ENCODE results near the gene CPVL.

Gene CPVL

DNA sequence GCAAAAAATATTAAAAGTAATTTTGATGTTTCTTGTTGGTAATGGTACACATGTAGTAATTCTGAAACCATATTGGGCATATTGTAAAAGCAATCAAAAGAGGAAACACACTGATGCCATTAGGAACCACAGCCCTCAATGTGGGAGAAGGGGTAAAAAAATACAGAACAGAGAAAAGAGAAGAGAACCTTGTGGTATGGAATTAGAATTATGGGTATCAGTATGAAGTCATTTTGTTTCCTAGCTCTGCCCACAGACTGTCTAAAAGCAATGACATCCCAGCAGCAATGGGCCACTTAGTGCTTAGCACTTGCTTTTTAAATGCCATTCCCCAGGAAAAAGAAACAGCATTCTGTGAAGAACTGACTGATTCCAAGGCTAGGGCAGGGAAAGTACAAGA is 61.5 kb downstream of the CPVL start:
- no peak for TF ChIP-seq CTCF (conservative IDR thresholded peaks at IDR 0.05; ENCODE audit: low read length)
- no peak overlapping the region for H3K4me3 ChIP-seq (ENCODE audit: low read length)
- no peak for DNase-seq (ENCODE audit: low read depth)

- TF ChIP-seq CTCF (conservative IDR thresholded peaks at IDR 0.05; ENCODE audit: low read length): no peak
- no peak for DNase-seq (ENCODE audit: low read depth)
- H3K4me3 ChIP-seq (ENCODE audit: low read length): no peak overlapping the region
Observed at GRCh38 chr7:29080803-29081202, 65.5 kb downstream of the CPVL start.

DNA sequence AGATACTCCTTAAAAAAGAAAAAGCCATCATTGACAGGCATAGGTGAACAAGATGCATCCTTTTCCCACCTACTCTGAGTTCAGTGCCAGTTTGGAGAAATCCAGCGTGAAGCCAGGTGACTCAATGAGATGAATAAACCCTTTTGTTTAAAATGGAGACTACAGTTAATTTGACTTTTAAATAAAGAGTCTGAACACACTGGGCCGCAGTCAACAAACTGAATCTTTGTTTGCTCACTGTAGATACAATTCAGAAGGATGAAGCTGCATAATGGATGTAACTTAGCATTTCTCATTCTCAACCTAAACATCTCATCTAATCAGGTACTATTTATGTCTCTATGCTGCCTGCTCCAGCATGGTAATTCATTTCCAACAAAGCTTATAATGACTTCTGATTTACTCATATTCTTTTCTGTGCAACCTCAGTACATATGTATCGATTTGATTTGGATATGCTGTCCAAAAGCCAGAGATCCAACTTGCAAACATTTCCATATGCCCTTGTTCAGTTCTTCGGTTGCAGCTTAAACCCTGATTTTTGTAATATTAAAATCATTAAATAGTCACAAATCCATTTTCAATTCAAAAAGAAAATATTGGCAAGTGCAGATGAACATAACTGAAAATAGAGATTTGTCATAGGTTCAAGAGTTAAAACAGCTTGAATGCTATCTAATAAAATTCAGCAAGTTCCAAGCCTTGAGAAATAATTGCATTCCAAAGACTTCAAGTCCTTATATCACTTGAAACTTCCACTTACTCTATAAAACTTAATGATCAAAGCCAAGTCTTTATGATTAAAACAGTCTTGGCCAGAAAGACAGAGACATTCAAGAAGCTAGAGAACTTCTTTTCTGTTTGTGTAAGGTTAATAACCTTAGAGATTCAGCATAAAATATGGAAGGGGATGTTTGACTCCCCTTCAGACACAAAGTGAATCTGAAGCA is 67.8 kb downstream of the CPVL start:
- no peak for DNase-seq (ENCODE audit: low read depth)
- H3K4me3 ChIP-seq (ENCODE audit: low read length): no peak overlapping the region
- no peak for TF ChIP-seq CTCF (conservative IDR thresholded peaks at IDR 0.05; ENCODE audit: low read length)

- no peak overlapping the region for H3K4me3 ChIP-seq (ENCODE audit: low read length)
- peak; percentile 32 for DNase-seq (ENCODE audit: low read depth)
- no peak for TF ChIP-seq CTCF (conservative IDR thresholded peaks at IDR 0.05; ENCODE audit: low read length)
Observed at GRCh38 chr7:29077854-29078253, 68.5 kb downstream of the CPVL start.

DNA sequence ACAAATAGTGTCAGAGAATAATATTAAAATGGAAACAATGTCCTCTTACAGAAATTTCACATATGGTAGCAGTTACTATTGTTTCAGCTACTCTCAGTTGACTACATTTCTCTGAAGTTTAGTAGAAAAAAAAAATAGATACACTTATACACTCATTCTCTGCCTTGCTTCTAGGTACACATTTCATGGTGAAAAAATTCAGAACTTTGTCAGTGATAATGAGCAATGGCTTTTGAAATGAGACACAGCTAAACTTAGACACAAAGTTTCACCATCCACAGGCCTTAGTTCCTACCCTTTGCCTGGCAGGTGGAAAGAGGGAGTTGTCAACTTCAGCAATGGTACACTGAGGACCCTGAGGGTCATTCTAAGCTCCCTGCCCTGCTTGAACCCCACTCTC is 69.2 kb downstream of the CPVL start:
- no peak for TF ChIP-seq CTCF (conservative IDR thresholded peaks at IDR 0.05; ENCODE audit: low read length)
- no peak overlapping the region for H3K4me3 ChIP-seq (ENCODE audit: low read length)
- DNase-seq (ENCODE audit: low read depth): no peak

GRCh38 chr7:29076631-29077030 is 69.7 kb downstream of the CPVL start:
- no peak overlapping the region for H3K4me3 ChIP-seq (ENCODE audit: low read length)
- TF ChIP-seq CTCF (conservative IDR thresholded peaks at IDR 0.05; ENCODE audit: low read length): no peak

GRCh38 chr7:29075606-29076005 is 70.7 kb downstream of the CPVL start:
- TF ChIP-seq CTCF (conservative IDR thresholded peaks at IDR 0.05; ENCODE audit: low read length): no peak
- H3K4me3 ChIP-seq (ENCODE audit: low read length): no peak overlapping the region
- no peak for DNase-seq (ENCODE audit: low read depth)

More at GRCh38 chr7:29076631-29077030, 69.7 kb downstream of the CPVL start:
- DNase-seq (ENCODE audit: low read depth): no peak
